Measurements from ENCODE around the gene CAMTA1. TPM values are rescaled to one million over a fixed set of nuclear protein-coding genes. Genes with fewer than 3 reads are reported as not detected.

Gene CAMTA1
- total and polyA plus RNA-seq, 2 experiments from 2014 or later = 89.0 to 145 TPM

GRCh38 chr1:7279769-7280168 is 494.5 kb downstream of the CAMTA1 start:
- H3K4me2 ChIP-seq = no peak overlapping the region
- 67% methylated on average over 2 of the region's 2 CpGs for WGBS (ENCODE audit: low lambda C conversion rate, missing lambda C conversion rate)
- H3K27ac ChIP-seq = no peak overlapping the region
- H3K79me2 ChIP-seq = no peaks in the 10 kb centered on the region
- TF ChIP-seq EZH2 (IDR thresholded peaks at IDR 0.05; ENCODE audit: borderline replicate concordance) (no peak), EZH2phosphoT487 (IDR thresholded peaks at IDR 0.05; ENCODE audit: low read depth, severe bottlenecking, unreplicated experiment) (no peak)
- TF ChIP-seq, protein P1, sequence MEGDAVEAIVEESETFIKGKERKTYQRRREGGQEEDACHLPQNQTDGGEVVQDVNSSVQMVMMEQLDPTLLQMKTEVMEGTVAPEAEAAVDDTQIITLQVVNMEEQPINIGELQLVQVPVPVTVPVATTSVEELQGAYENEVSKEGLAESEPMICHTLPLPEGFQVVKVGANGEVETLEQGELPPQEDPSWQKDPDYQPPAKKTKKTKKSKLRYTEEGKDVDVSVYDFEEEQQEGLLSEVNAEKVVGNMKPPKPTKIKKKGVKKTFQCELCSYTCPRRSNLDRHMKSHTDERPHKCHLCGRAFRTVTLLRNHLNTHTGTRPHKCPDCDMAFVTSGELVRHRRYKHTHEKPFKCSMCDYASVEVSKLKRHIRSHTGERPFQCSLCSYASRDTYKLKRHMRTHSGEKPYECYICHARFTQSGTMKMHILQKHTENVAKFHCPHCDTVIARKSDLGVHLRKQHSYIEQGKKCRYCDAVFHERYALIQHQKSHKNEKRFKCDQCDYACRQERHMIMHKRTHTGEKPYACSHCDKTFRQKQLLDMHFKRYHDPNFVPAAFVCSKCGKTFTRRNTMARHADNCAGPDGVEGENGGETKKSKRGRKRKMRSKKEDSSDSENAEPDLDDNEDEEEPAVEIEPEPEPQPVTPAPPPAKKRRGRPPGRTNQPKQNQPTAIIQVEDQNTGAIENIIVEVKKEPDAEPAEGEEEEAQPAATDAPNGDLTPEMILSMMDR (IDR thresholded peaks at IDR 0.05; ENCODE audit: poor library complexity) = no peak
- no peaks in the 10 kb centered on the region for H3K9me2 ChIP-seq (replicated peaks; ENCODE audit: insufficient read depth)
- no peaks in the 10 kb centered on the region for H4K20me1 ChIP-seq (ENCODE audit: insufficient read depth, poor library complexity, severe bottlenecking)
- H3K4me3 ChIP-seq = no peak overlapping the region
- H3K4me1 ChIP-seq (ENCODE audit: insufficient read depth) = no peaks in the 10 kb centered on the region
- no peaks in the 10 kb centered on the region for H3K27me3 ChIP-seq
- H3K9me3 ChIP-seq (ENCODE audit: low read depth) = no peaks in the 10 kb centered on the region
- H3K36me3 ChIP-seq (replicated peaks; ENCODE audit: insufficient read depth, low read depth) = no peaks in the 10 kb centered on the region
- no peak overlapping the region for H2AFZ ChIP-seq
- DNase-seq (ENCODE audit: low spot score) = no peak

GRCh38 chr1:7280347-7280960 is 495.2 kb downstream of the CAMTA1 start:
- H3K27ac ChIP-seq = no peak overlapping the region
- TF ChIP-seq EZH2phosphoT487 (IDR thresholded peaks at IDR 0.05; ENCODE audit: low read depth, severe bottlenecking, unreplicated experiment) (no peak), EZH2 (IDR thresholded peaks at IDR 0.05; ENCODE audit: borderline replicate concordance) (no peak)
- TF ChIP-seq, protein P1 (IDR thresholded peaks at IDR 0.05; ENCODE audit: poor library complexity) = no peak
- H3K79me2 ChIP-seq = no peaks in the 10 kb centered on the region
- WGBS (ENCODE audit: low lambda C conversion rate, missing lambda C conversion rate) = 82% methylated on average over 7 of the region's 7 CpGs
- no peaks in the 10 kb centered on the region for H3K9me2 ChIP-seq (replicated peaks; ENCODE audit: insufficient read depth)
- H3K36me3 ChIP-seq (replicated peaks; ENCODE audit: insufficient read depth, low read depth) = no peaks in the 10 kb centered on the region
- H3K4me1 ChIP-seq (ENCODE audit: insufficient read depth) = no peaks in the 10 kb centered on the region
- no peak overlapping the region for H3K4me2 ChIP-seq
- no peaks in the 10 kb centered on the region for H3K9me3 ChIP-seq (ENCODE audit: low read depth)
- H4K20me1 ChIP-seq (ENCODE audit: insufficient read depth, poor library complexity, severe bottlenecking) = no peaks in the 10 kb centered on the region
- no peak overlapping the region for H3K4me3 ChIP-seq
- no peak for DNase-seq (ENCODE audit: low spot score)
- no peak overlapping the region for H2AFZ ChIP-seq
- H3K27me3 ChIP-seq = no peaks in the 10 kb centered on the region

- no peak overlapping the region for H3K27ac ChIP-seq
- H3K4me2 ChIP-seq = no peak overlapping the region
- H3K79me2 ChIP-seq = no peaks in the 10 kb centered on the region
- H3K9me2 ChIP-seq (replicated peaks; ENCODE audit: insufficient read depth) = no peaks in the 10 kb centered on the region
- no peaks in the 10 kb centered on the region for H4K20me1 ChIP-seq (ENCODE audit: insufficient read depth, poor library complexity, severe bottlenecking)
- H3K27me3 ChIP-seq = no peaks in the 10 kb centered on the region
- no peaks in the 10 kb centered on the region for H3K4me1 ChIP-seq (ENCODE audit: insufficient read depth)
- no peak overlapping the region for H2AFZ ChIP-seq
- no peak overlapping the region for H3K4me3 ChIP-seq
- TF ChIP-seq EZH2 (IDR thresholded peaks at IDR 0.05; ENCODE audit: borderline replicate concordance) (no peak), EZH2phosphoT487 (IDR thresholded peaks at IDR 0.05; ENCODE audit: low read depth, severe bottlenecking, unreplicated experiment) (no peak)
- TF ChIP-seq, protein P1 (IDR thresholded peaks at IDR 0.05; ENCODE audit: poor library complexity) = no peak
- no peaks in the 10 kb centered on the region for H3K36me3 ChIP-seq (replicated peaks; ENCODE audit: insufficient read depth, low read depth)
- no peaks in the 10 kb centered on the region for H3K9me3 ChIP-seq (ENCODE audit: low read depth)
- WGBS (ENCODE audit: low lambda C conversion rate, missing lambda C conversion rate) = 85% methylated on average over 5 of the region's 5 CpGs
- no peak for DNase-seq (ENCODE audit: low spot score)
Observed at GRCh38 chr1:7281821-7282220, 496.6 kb downstream of the CAMTA1 start.

All from hepatocyte (in vitro differentiated cells).